HEK293 (cell line): ENCODE results near the gene SCAF4.

ENCODE experiments used
- ATF2 ChIP-seq: fragments of 450-650 bp; formaldehyde crosslinking; IDR thresholded peaks from 2 replicates; pipeline ENCODE4 v1.5.1; 2016; ENCODE audit warnings: missing biosample characterization, missing genetic modification characterization, low read depth
- ZBTB48 ChIP-seq: fragments of 450-650 bp; formaldehyde crosslinking; IDR thresholded peaks from 2 replicates; pipeline ENCODE4 v1.5.1; 2016; ENCODE audit warnings: missing biosample characterization, missing genetic modification characterization
- ZNF10 ChIP-seq: fragments of 450-650 bp; formaldehyde crosslinking; IDR thresholded peaks from 2 replicates; pipeline ENCODE4 v1.5.1; 2017; ENCODE audit warnings: missing biosample characterization, missing genetic modification characterization
- ZNF112 ChIP-seq: fragments of 450-650 bp; formaldehyde crosslinking; IDR thresholded peaks from 2 replicates; pipeline ENCODE4 v1.5.0; 2017; ENCODE audit warnings: missing biosample characterization, missing genetic modification characterization
- ZNF114 ChIP-seq: fragments of 450-650 bp; formaldehyde crosslinking; IDR thresholded peaks from 2 replicates; pipeline ENCODE4 v1.5.0; 2017; ENCODE audit warnings: missing biosample characterization, missing genetic modification characterization
- ZNF16 ChIP-seq: fragments of 450-650 bp; formaldehyde crosslinking; IDR thresholded peaks from 2 replicates; pipeline ENCODE4 v1.5.1; 2016; ENCODE audit warnings: low read depth, missing biosample characterization, missing genetic modification characterization
- ZNF513 ChIP-seq: fragments of 450-650 bp; IDR thresholded peaks from 2 replicates; pipeline ENCODE4 v1.5.1; 2018; ENCODE audit warnings: missing biosample characterization, missing genetic modification characterization
- ZNF707 ChIP-seq: fragments of 450-650 bp; formaldehyde crosslinking; IDR thresholded peaks from 2 replicates; pipeline ENCODE4 v1.5.1; 2016; ENCODE audit warnings: missing biosample characterization, missing genetic modification characterization
- ZSCAN18 ChIP-seq: fragments of 450-650 bp; formaldehyde crosslinking; IDR thresholded peaks from 2 replicates; pipeline ENCODE4 v1.5.1; 2016; ENCODE audit warnings: missing biosample characterization, missing genetic modification characterization
- TF ChIP-seq, protein P1 (sequence below): fragments of 450-650 bp; formaldehyde crosslinking; IDR thresholded peaks from 2 replicates; pipeline ENCODE4 v1.5.1; 2016; ENCODE audit warnings: missing biosample characterization, missing genetic modification characterization
- TF ChIP-seq, protein P2 (sequence below): fragments of 450-650 bp; formaldehyde crosslinking; IDR thresholded peaks from 2 replicates; pipeline ENCODE4 v1.5.1; 2016; ENCODE audit warnings: missing biosample characterization, missing genetic modification characterization
- TF ChIP-seq, protein P3 (sequence below): fragments of 450-650 bp; formaldehyde crosslinking; IDR thresholded peaks from 2 replicates; pipeline ENCODE4 v1.5.1; 2017; ENCODE audit warnings: missing biosample characterization, missing genetic modification characterization
- TF ChIP-seq, protein P4 (sequence below): fragments of 450-650 bp; formaldehyde crosslinking; IDR thresholded peaks from 2 replicates; pipeline ENCODE4 v1.5.1; 2016; ENCODE audit warnings: missing biosample characterization, missing genetic modification characterization

DNA sequence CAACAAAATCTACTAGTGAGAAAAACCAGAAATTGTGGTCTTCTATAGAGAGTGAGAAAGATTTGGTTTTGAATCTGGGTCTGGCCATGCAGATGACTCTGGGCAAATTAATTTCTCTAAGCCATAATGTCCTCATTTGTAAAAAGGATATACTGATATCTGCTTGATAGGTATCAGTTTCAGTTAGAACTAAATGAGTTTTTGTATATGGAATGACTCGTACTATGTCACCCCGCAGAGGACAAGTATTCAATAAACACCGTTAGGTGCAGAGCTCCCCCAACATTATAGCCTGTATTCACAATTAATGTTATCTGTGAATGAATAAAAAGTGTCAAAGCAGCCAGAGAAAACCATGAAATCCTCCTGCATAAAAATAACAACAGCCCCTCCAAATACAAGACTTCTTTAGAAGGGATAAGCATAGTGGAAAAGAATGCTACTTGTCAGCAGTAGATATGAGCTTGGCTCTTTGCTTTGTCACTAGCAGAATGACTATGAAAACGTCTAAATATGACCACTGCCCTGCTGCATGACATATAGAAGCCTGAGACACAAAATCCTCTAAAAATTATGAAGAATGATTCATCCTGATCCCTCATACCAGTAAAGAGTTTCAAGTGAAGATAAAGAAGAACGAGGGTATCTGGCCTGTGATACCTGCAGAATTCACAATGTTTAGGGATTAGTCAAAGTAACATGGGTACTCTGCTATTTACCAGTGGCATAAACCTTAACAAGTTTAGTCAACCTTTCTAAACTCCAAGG is 17.8 kb downstream of the SCAF4 start:
- TF ChIP-seq, protein P1, sequence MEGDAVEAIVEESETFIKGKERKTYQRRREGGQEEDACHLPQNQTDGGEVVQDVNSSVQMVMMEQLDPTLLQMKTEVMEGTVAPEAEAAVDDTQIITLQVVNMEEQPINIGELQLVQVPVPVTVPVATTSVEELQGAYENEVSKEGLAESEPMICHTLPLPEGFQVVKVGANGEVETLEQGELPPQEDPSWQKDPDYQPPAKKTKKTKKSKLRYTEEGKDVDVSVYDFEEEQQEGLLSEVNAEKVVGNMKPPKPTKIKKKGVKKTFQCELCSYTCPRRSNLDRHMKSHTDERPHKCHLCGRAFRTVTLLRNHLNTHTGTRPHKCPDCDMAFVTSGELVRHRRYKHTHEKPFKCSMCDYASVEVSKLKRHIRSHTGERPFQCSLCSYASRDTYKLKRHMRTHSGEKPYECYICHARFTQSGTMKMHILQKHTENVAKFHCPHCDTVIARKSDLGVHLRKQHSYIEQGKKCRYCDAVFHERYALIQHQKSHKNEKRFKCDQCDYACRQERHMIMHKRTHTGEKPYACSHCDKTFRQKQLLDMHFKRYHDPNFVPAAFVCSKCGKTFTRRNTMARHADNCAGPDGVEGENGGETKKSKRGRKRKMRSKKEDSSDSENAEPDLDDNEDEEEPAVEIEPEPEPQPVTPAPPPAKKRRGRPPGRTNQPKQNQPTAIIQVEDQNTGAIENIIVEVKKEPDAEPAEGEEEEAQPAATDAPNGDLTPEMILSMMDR (tag by site-specific recombination): no peak
- TF ChIP-seq ZNF10 (tag by site-specific recombination) (no peak), ZNF513 (tag by site-specific recombination) (no peak), ZNF707 (tag by site-specific recombination) (no peak), ZBTB48 (tag by site-specific recombination) (no peak), ATF2 (tag by site-specific recombination) (no peak), ZSCAN18 (no peak), ZNF16 (tag by site-specific recombination) (no peak), ZNF112 (tag by site-specific recombination) (no peak), ZNF114 (tag by site-specific recombination) (no peak)
- TF ChIP-seq, protein P2, sequence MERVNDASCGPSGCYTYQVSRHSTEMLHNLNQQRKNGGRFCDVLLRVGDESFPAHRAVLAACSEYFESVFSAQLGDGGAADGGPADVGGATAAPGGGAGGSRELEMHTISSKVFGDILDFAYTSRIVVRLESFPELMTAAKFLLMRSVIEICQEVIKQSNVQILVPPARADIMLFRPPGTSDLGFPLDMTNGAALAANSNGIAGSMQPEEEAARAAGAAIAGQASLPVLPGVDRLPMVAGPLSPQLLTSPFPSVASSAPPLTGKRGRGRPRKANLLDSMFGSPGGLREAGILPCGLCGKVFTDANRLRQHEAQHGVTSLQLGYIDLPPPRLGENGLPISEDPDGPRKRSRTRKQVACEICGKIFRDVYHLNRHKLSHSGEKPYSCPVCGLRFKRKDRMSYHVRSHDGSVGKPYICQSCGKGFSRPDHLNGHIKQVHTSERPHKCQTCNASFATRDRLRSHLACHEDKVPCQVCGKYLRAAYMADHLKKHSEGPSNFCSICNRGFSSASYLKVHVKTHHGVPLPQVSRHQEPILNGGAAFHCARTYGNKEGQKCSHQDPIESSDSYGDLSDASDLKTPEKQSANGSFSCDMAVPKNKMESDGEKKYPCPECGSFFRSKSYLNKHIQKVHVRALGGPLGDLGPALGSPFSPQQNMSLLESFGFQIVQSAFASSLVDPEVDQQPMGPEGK (tag by site-specific recombination): no peak
- TF ChIP-seq, protein P3, sequence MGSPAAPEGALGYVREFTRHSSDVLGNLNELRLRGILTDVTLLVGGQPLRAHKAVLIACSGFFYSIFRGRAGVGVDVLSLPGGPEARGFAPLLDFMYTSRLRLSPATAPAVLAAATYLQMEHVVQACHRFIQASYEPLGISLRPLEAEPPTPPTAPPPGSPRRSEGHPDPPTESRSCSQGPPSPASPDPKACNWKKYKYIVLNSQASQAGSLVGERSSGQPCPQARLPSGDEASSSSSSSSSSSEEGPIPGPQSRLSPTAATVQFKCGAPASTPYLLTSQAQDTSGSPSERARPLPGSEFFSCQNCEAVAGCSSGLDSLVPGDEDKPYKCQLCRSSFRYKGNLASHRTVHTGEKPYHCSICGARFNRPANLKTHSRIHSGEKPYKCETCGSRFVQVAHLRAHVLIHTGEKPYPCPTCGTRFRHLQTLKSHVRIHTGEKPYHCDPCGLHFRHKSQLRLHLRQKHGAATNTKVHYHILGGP (tag by site-specific recombination): no peak
- TF ChIP-seq, protein P4, sequence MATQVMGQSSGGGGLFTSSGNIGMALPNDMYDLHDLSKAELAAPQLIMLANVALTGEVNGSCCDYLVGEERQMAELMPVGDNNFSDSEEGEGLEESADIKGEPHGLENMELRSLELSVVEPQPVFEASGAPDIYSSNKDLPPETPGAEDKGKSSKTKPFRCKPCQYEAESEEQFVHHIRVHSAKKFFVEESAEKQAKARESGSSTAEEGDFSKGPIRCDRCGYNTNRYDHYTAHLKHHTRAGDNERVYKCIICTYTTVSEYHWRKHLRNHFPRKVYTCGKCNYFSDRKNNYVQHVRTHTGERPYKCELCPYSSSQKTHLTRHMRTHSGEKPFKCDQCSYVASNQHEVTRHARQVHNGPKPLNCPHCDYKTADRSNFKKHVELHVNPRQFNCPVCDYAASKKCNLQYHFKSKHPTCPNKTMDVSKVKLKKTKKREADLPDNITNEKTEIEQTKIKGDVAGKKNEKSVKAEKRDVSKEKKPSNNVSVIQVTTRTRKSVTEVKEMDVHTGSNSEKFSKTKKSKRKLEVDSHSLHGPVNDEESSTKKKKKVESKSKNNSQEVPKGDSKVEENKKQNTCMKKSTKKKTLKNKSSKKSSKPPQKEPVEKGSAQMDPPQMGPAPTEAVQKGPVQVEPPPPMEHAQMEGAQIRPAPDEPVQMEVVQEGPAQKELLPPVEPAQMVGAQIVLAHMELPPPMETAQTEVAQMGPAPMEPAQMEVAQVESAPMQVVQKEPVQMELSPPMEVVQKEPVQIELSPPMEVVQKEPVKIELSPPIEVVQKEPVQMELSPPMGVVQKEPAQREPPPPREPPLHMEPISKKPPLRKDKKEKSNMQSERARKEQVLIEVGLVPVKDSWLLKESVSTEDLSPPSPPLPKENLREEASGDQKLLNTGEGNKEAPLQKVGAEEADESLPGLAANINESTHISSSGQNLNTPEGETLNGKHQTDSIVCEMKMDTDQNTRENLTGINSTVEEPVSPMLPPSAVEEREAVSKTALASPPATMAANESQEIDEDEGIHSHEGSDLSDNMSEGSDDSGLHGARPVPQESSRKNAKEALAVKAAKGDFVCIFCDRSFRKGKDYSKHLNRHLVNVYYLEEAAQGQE (tag by site-specific recombination): no peak
